ENCODE measurements around the gene SLC12A8. TPM values are rescaled to one million over a fixed set of nuclear protein-coding genes. Genes with fewer than 3 reads are reported as not detected.

Gene SLC12A8
- total and polyA plus RNA-seq, 5 experiments from 2014 or later = 0.19 to 0.29 TPM; not detected in 3

- POLR2A ChIA-PET = interaction anchor here (0.6 kb wide), 1 partner anchor 14 kb away, joined by 4 read pairs; no protein-coding TSS in a partner anchor
- H3K4me1 Mint-ChIP-seq = peaks cover 0 to 22% (median 10%) of the 10 kb centered on the region in 4 donors
- no peaks in the 10 kb centered on the region for H3K27me3 Mint-ChIP-seq
- ATAC-seq (no peak), DNase-seq (no peak)
- no peak overlapping the region for H3K4me3 Mint-ChIP-seq
- H3K9me3 Mint-ChIP-seq = peaks cover 0 to 3% (median 0%) of the 10 kb centered on the region in 9 donors
- peaks cover 7 to 73% (median 43%) of the 10 kb centered on the region in 3 donors for H3K36me3 Mint-ChIP-seq
- peak overlapping the region in 2 of 10 donors; percentile 20 for H3K27ac Mint-ChIP-seq
These were observed 23.9 kb upstream of the SLC12A8 start for GRCh38 chr3:125236331-125236903.

DNA sequence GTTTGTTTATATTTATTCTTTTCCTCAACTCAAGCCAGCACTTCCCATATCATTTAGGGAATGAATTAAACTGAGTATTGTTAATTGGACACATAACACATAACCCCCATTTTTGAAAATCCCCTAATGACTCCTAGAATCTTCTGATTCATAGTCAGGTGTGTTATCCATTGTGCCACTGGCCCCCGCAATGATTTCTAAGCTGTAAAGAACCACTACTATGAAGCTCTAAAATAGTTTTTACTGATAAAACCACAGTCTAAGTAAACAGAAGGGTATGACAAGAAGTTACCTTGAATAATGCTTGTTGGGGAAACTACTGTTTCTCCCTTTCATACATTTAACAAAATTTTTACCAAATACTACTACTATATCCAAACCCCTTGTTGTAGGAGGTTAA lies 22.3 kb upstream of the SLC12A8 start:
- Mint-ChIP-seq H3K27ac (peak overlapping the region in 1 of 10 donors; percentile 46), H3K27me3 (no peaks in the 10 kb centered on the region), H3K36me3 (peaks cover 7 to 67% (median 40%) of the 10 kb centered on the region in 3 donors), H3K9me3 (peaks cover 0 to 3% (median 0%) of the 10 kb centered on the region in 9 donors), H3K4me1 (peaks cover 0 to 20% (median 5%) of the 10 kb centered on the region in 4 donors), H3K4me3 (no peak overlapping the region)
- POLR2A ChIA-PET = no interaction called here
- ATAC-seq (no peak), DNase-seq (no peak)

GRCh38 chr3:125232401-125232800 lies 19.9 kb upstream of the SLC12A8 start:
- Mint-ChIP-seq H3K36me3 (peaks cover 7 to 73% (median 37%) of the 10 kb centered on the region in 3 donors), H3K4me3 (no peak overlapping the region), H3K27ac (no peak overlapping the region), H3K9me3 (peaks cover 0 to 3% (median 0%) of the 10 kb centered on the region in 9 donors), H3K27me3 (no peaks in the 10 kb centered on the region), H3K4me1 (peaks cover 0 to 12% (median 3%) of the 10 kb centered on the region in 4 donors)
- DNase-seq (no peak), ATAC-seq (no peak)
- POLR2A ChIA-PET = no interaction called here

GRCh38 chr3:125231895-125232294 lies 19.3 kb upstream of the SLC12A8 start:
- Mint-ChIP-seq H3K9me3 (peaks cover 0 to 3% (median 0%) of the 10 kb centered on the region in 9 donors), H3K4me1 (peaks cover 0 to 8% (median 2%) of the 10 kb centered on the region in 4 donors), H3K27ac (no peak overlapping the region), H3K27me3 (no peaks in the 10 kb centered on the region), H3K4me3 (no peak overlapping the region), H3K36me3 (peaks cover 4 to 72% (median 34%) of the 10 kb centered on the region in 3 donors)
- POLR2A ChIA-PET = no interaction called here
- ATAC-seq = no peak
- no peak for DNase-seq

- DNase-seq (no peak), ATAC-seq (no peak)
- peak overlapping the region in 1 of 10 donors; percentile 10 for H3K27ac Mint-ChIP-seq
- POLR2A ChIA-PET = no interaction called here
- H3K4me1 Mint-ChIP-seq = no peaks in the 10 kb centered on the region
- no peaks in the 10 kb centered on the region for H3K27me3 Mint-ChIP-seq
- H3K9me3 Mint-ChIP-seq = no peaks in the 10 kb centered on the region
- no peak overlapping the region for H3K4me3 Mint-ChIP-seq
- peaks cover 0 to 64% (median 20%) of the 10 kb centered on the region in 3 donors for H3K36me3 Mint-ChIP-seq
These were observed 17.2 kb upstream of the SLC12A8 start for GRCh38 chr3:125229707-125230106.

DNA sequence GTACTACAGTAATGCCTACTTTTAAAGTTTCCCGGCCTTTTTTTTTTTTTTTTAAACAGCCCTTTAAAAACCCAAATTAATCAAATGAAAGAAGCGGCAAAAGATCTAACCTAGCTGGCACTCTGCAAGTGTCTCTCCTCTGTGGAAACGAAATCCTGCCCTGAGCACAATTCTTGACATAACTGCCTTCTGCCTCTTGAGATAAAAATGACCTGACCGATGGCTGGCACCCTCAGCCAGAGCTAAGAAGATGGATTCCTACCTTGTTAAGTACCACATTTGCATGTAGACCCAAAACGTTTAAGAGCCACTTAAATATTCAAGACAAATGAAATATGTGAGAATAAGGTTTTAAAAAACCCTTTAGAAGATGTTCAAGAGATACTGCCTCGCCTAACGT lies 16.6 kb upstream of the SLC12A8 start:
- H3K9me3 Mint-ChIP-seq = no peaks in the 10 kb centered on the region
- ATAC-seq = no peak
- H3K27me3 Mint-ChIP-seq = no peaks in the 10 kb centered on the region
- no peaks in the 10 kb centered on the region for H3K4me1 Mint-ChIP-seq
- peaks cover 0 to 64% (median 20%) of the 10 kb centered on the region in 3 donors for H3K36me3 Mint-ChIP-seq
- POLR2A ChIA-PET = no interaction called here
- peak overlapping the region in 2 of 10 donors; percentile 8 to 10 for H3K27ac Mint-ChIP-seq
- DNase-seq = no peak
- H3K4me3 Mint-ChIP-seq = no peak overlapping the region

- Mint-ChIP-seq H3K27me3 (no peaks in the 10 kb centered on the region), H3K9me3 (no peaks in the 10 kb centered on the region), H3K4me1 (peaks cover 9 to 19% (median 13%) of the 10 kb centered on the region in 4 donors), H3K4me3 (no peak overlapping the region), H3K36me3 (peaks cover 0 to 6% (median 0%) of the 10 kb centered on the region in 3 donors), H3K27ac (no peak overlapping the region)
- ATAC-seq (no peak), DNase-seq (no peak)
- POLR2A ChIA-PET = interaction anchor here (0.8 kb wide), 1 partner anchor 15 kb away, joined by 4 read pairs; no protein-coding TSS in a partner anchor
These were observed 9.3 kb upstream of the SLC12A8 start for GRCh38 chr3:125221831-125222230.

- Mint-ChIP-seq H3K36me3 (peaks cover 0 to 3% (median 0%) of the 10 kb centered on the region in 3 donors), H3K27me3 (no peaks in the 10 kb centered on the region), H3K4me1 (peaks cover 9 to 19% (median 13%) of the 10 kb centered on the region in 4 donors), H3K27ac (peak overlapping the region in 2 of 10 donors; percentile 29 to 35), H3K9me3 (no peaks in the 10 kb centered on the region), H3K4me3 (no peak overlapping the region)
- POLR2A ChIA-PET = no interaction called here
- ATAC-seq (no peak), DNase-seq (no peak)
These were observed 8.3 kb upstream of the SLC12A8 start for GRCh38 chr3:125220727-125221429.

DNA sequence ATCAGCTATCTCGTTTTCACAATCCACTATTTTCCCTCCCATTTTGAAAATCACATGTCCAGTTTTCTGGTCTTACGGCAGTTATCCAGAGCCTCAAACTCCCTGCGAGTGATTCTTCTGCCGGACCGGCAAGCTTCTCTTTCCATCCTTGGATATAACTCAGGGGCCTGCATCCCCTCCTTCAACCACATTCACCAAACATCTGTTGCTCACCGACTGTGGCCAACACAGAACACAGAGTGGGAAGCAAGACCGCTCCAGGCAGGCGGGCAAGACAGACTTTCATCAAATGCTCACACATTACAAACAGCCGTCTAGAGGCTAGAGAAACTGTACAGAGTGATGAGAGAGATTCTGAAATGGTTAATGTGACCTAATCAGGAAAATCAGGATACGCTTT lies 7.6 kb upstream of the SLC12A8 start:
- ATAC-seq (no peak), DNase-seq (no peak)
- Mint-ChIP-seq H3K27ac (peak overlapping the region in 1 of 10 donors; percentile 60), H3K4me3 (no peak overlapping the region), H3K4me1 (peaks cover 9 to 19% (median 13%) of the 10 kb centered on the region in 4 donors), H3K9me3 (no peaks in the 10 kb centered on the region), H3K36me3 (no peaks in the 10 kb centered on the region), H3K27me3 (peaks cover 0 to 1% (median 0%) of the 10 kb centered on the region in 5 donors)
- POLR2A ChIA-PET = no interaction called here

DNA sequence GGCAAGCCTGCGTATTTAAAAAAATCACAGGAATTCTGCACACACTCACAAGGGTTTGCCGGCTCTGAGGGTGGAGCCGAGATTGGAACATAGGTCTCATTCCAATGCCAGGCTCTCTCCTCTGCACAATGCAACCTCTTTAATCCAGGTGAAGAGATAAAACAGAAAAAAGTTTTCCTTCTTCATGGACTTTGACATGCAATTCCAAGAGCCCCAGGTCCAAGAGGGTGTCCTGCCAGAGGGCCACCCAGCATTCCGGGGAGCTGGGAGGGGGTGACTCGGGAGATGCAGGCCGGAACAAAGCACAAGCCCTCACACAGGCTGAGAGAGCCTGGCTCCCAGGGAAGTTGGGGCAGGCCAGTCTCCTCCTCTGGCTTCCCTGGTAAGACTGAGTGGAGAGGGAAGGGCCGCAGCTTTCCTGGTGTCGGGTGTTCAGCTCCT lies 6.7 kb upstream of the SLC12A8 start:
- DNase-seq = no peak
- peaks cover 12 to 25% (median 18%) of the 10 kb centered on the region in 4 donors for H3K4me1 Mint-ChIP-seq
- peaks cover 0 to 9% (median 4%) of the 10 kb centered on the region in 5 donors for H3K27me3 Mint-ChIP-seq
- no peaks in the 10 kb centered on the region for H3K36me3 Mint-ChIP-seq
- POLR2A ChIA-PET = no interaction called here
- H3K9me3 Mint-ChIP-seq = no peaks in the 10 kb centered on the region
- no peak for ATAC-seq
- H3K27ac Mint-ChIP-seq = no peak overlapping the region
- H3K4me3 Mint-ChIP-seq = no peak overlapping the region

DNA sequence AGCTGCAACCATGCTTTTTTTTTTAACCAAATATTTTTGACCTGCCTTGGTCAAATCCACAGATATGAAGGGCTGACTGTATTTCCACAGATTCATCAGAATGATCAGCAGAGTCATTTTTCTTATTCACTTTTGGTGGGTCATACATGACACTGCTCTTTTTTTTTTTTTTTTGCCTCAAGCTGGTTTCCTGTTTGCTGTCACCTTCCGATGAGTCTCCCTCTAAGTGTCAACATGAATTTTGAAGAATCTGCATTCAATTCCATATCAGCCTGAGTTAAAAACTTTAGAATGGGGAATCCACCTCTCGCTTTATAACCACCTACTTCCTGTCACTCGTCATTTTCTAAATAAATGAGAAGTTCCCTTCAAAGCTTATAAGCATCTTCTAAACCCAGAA lies 2.2 kb upstream of the SLC12A8 start:
- ATAC-seq (peak in 1 of 2 donors; percentile 65), DNase-seq (peak in 1 of 10 donors; percentile 7)
- peaks cover 22 to 46% (median 28%) of the 10 kb centered on the region in 5 donors for H3K27me3 Mint-ChIP-seq
- H3K4me1 Mint-ChIP-seq = peaks cover 7 to 25% (median 15%) of the 10 kb centered on the region in 4 donors
- H3K27ac Mint-ChIP-seq = no peak overlapping the region
- H3K4me3 Mint-ChIP-seq = peak overlapping the region in 1 of 10 donors; percentile 26
- POLR2A ChIA-PET = interaction anchor here (0.6 to 0.7 kb wide), 2 partner anchors 175 to 186 kb away, joined by 3 read pairs; no protein-coding TSS in a partner anchor
- no peaks in the 10 kb centered on the region for H3K36me3 Mint-ChIP-seq
- H3K9me3 Mint-ChIP-seq = no peaks in the 10 kb centered on the region

- Mint-ChIP-seq H3K27ac (no peak overlapping the region), H3K4me3 (peak overlapping the region in 4 of 10 donors; percentile 15 to 52 (median 28)), H3K36me3 (no peaks in the 10 kb centered on the region), H3K27me3 (peaks cover 26 to 53% (median 35%) of the 10 kb centered on the region in 5 donors), H3K4me1 (peaks cover 7 to 25% (median 15%) of the 10 kb centered on the region in 4 donors), H3K9me3 (no peaks in the 10 kb centered on the region)
- POLR2A ChIA-PET = interaction anchor here (0.7 kb wide), 1 partner anchor 185 kb away, joined by 3 read pairs; no protein-coding TSS in a partner anchor
- no peak for ATAC-seq
- DNase-seq = no peak
These were observed 1.5 kb upstream of the SLC12A8 start for GRCh38 chr3:125213946-125214542.

Data from naive thymus-derived CD8-positive, alpha-beta T cell (primary cell).